Globus pallidus (tissue), 1 donor: ENCODE data around the gene APEX1.
A peak's percentile ranks its signal among the peaks of the same experiment; 100 is the strongest.

Experiments
- DNase-seq: peaks from one replicate; pipeline ENCODE4 v3.0.0-alpha.2; 2015; ENCODE audit warnings: low spot score

APEX1 gene

GRCh38 chr14:20454516-20455354, at the start of gene APEX1, which contains the start of gene OSGEP:
TSS of gene APEX1 (plus strand) at chr14:20455226. CDS start at chr14:20455646, 420 bp downstream.
TSS of gene OSGEP (minus strand) at chr14:20454812. CDS start at chr14:20454683, 129 bp downstream.
- peak; percentile 99 for DNase-seq

- DNase-seq, result no peak
These were observed 45.8 kb upstream of the APEX1 start for GRCh38 chr14:20409226-20409625.

GRCh38 chr14:20412411-20412810, 42.6 kb upstream of the APEX1 start:
- no peak for DNase-seq

GRCh38 chr14:20412876-20413743, 41.9 kb upstream of the APEX1 start, which contains the start of gene TEP1:
TSS of gene TEP1 (minus strand) at chr14:20413501. CDS start at chr14:20408439, 5,062 bp downstream.
- peak; percentile 68 for DNase-seq

GRCh38 chr14:20413744-20414082, 41.3 kb upstream of the APEX1 start:
- DNase-seq, result peak; percentile 31

- peak; percentile 66 for DNase-seq
These were observed 39.2 kb upstream of the APEX1 start for GRCh38 chr14:20415782-20416206.

GRCh38 chr14:20416223-20416622, 38.8 kb upstream of the APEX1 start:
- no peak for DNase-seq

- no peak for DNase-seq
These were observed 37.5 kb upstream of the APEX1 start for GRCh38 chr14:20417250-20418186.

- no peak for DNase-seq
These were observed 36.5 kb upstream of the APEX1 start for GRCh38 chr14:20418501-20418909.

GRCh38 chr14:20419419-20419818, 35.6 kb upstream of the APEX1 start:
- DNase-seq, result no peak

GRCh38 chr14:20421267-20421666, 33.8 kb upstream of the APEX1 start:
- no peak for DNase-seq

GRCh38 chr14:20422886-20423285, 32.1 kb upstream of the APEX1 start:
- no peak for DNase-seq

- DNase-seq, result no peak
These were observed 30.2 kb upstream of the APEX1 start for GRCh38 chr14:20424851-20425250.

- DNase-seq, result peak; percentile 45
These were observed 27.6 kb upstream of the APEX1 start for GRCh38 chr14:20427231-20428009.

GRCh38 chr14:20428010-20428365, 27.0 kb upstream of the APEX1 start:
- DNase-seq, result no peak

- no peak for DNase-seq
These were observed 26.2 kb upstream of the APEX1 start for GRCh38 chr14:20428802-20429201.

GRCh38 chr14:20429801-20430669, 25.0 kb upstream of the APEX1 start:
- peak; percentile 31 for DNase-seq

- DNase-seq, result peak; percentile 83
These were observed 20.1 kb upstream of the APEX1 start for GRCh38 chr14:20434701-20435581.
